ENCODE data around the gene CACNA1C.

Gene CACNA1C

DNA sequence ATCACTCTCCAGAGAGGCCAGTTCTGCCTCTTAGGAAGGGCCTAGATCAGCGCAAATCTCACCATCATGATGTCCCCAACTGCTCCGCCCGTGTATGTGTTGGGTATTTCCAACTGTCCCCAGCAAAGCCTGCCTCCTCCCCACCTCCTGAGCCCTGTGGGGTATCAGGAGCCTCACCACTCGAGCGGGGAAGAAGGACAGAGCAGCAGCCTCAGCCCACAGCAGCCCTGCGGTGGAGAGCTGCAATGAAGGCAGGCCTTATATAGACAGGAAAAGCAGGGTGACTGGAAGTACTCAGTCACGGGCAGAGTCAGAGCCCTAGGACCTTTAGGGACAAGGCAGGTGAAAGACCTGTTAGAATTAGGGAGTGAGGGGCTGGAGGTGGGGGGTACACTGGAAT is 358.2 kb downstream of the CACNA1C start:
- TF ChIP-seq, protein P1, sequence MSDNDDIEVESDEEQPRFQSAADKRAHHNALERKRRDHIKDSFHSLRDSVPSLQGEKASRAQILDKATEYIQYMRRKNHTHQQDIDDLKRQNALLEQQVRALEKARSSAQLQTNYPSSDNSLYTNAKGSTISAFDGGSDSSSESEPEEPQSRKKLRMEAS (IDR thresholded peaks at IDR 0.05; ENCODE audit: low read depth, low read length), result no peak
- TF ChIP-seq POLR2A (IDR thresholded peaks at IDR 0.05; ENCODE audit: extremely low read depth, insufficient read length) (no peak), MYC (IDR thresholded peaks at IDR 0.05; ENCODE audit: low read depth, low read length) (no peak)
- TF ChIP-seq, protein P2, sequence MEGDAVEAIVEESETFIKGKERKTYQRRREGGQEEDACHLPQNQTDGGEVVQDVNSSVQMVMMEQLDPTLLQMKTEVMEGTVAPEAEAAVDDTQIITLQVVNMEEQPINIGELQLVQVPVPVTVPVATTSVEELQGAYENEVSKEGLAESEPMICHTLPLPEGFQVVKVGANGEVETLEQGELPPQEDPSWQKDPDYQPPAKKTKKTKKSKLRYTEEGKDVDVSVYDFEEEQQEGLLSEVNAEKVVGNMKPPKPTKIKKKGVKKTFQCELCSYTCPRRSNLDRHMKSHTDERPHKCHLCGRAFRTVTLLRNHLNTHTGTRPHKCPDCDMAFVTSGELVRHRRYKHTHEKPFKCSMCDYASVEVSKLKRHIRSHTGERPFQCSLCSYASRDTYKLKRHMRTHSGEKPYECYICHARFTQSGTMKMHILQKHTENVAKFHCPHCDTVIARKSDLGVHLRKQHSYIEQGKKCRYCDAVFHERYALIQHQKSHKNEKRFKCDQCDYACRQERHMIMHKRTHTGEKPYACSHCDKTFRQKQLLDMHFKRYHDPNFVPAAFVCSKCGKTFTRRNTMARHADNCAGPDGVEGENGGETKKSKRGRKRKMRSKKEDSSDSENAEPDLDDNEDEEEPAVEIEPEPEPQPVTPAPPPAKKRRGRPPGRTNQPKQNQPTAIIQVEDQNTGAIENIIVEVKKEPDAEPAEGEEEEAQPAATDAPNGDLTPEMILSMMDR (IDR thresholded peaks at IDR 0.05; ENCODE audit: low read depth, low read length), result no peak
- no peak overlapping the region for H3K4me3 ChIP-seq (ENCODE audit: low read depth, low read length)
- DNase-seq (ENCODE audit: low read depth), result no peak

DNA sequence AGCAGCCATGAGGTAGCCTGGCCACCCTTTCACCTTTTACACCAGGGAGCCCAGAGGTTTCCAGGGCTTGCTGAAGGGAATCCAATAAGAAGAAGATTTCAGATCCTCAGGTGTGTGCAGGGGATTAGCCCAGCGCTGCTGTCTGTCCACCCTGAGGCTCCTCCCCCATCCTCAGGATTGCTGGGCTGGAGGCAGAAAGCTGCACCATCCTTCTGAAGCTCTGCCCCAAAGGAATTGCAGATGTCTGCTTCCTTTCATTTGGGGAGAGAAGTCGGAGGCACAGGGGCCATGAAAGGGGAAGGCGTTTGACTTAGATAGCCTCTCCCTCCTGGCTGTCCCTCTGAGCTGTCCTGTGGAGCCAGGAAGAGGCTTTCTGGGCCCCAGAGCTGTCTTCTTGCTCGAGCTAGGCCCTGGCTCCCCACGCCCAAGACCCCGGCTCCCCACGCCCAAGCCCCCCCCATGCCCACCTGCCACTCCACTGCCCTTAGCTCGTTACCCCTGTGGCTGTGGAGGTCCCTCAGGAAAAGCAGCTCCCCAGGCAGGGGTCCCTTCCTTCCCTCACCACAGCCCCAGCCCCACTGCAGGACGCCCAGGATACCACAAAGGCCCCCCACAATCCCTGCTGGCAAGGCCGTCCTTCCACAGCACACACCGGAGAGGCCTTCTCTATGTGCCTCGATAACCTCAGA is 359.0 kb downstream of the CACNA1C start:
- no peak overlapping the region for H3K4me3 ChIP-seq (ENCODE audit: low read depth, low read length)
- no peak for DNase-seq (ENCODE audit: low read depth)
- TF ChIP-seq MYC (IDR thresholded peaks at IDR 0.05; ENCODE audit: low read depth, low read length), result no peak

DNA sequence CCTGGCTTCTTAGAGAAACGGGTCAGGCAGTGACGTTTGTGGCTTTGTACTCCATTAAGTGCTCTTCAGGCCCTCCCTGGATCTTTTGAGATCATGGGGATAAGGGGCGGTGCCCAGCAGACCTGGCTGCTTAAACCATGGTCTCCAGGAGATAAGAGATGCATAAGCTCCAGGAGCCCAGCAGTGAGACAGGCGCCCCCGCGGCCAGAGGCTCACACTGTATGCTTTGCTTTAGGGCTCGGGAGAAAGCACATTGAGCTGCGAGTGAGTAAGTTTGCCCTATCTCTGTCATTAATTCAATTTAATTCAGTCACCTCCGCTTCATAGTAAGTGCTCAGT is 359.5 kb downstream of the CACNA1C start:
- TF ChIP-seq, protein P1 (IDR thresholded peaks at IDR 0.05; ENCODE audit: low read depth, low read length), result no peak
- no peak for TF ChIP-seq POLR2A (IDR thresholded peaks at IDR 0.05; ENCODE audit: extremely low read depth, insufficient read length)
- TF ChIP-seq MYC (IDR thresholded peaks at IDR 0.05; ENCODE audit: low read depth, low read length), result no peak
- TF ChIP-seq, protein P2 (IDR thresholded peaks at IDR 0.05; ENCODE audit: low read depth, low read length), result no peak
- no peak for DNase-seq (ENCODE audit: low read depth)

GRCh38 chr12:2413301-2413700 is 360.5 kb downstream of the CACNA1C start:
- DNase-seq (ENCODE audit: low read depth), result no peak
- TF ChIP-seq MYC (IDR thresholded peaks at IDR 0.05; ENCODE audit: low read depth, low read length) (no peak), POLR2A (IDR thresholded peaks at IDR 0.05; ENCODE audit: extremely low read depth, insufficient read length) (no peak)
- TF ChIP-seq, protein P1 (IDR thresholded peaks at IDR 0.05; ENCODE audit: low read depth, low read length), result no peak
- TF ChIP-seq, protein P2 (IDR thresholded peaks at IDR 0.05; ENCODE audit: low read depth, low read length), result no peak
- no peak overlapping the region for H3K4me3 ChIP-seq (ENCODE audit: low read depth, low read length)

More for the DNA sequence above, 359.5 kb downstream of the CACNA1C start:
- no peak overlapping the region for H3K4me3 ChIP-seq (ENCODE audit: low read depth, low read length)

DNA sequence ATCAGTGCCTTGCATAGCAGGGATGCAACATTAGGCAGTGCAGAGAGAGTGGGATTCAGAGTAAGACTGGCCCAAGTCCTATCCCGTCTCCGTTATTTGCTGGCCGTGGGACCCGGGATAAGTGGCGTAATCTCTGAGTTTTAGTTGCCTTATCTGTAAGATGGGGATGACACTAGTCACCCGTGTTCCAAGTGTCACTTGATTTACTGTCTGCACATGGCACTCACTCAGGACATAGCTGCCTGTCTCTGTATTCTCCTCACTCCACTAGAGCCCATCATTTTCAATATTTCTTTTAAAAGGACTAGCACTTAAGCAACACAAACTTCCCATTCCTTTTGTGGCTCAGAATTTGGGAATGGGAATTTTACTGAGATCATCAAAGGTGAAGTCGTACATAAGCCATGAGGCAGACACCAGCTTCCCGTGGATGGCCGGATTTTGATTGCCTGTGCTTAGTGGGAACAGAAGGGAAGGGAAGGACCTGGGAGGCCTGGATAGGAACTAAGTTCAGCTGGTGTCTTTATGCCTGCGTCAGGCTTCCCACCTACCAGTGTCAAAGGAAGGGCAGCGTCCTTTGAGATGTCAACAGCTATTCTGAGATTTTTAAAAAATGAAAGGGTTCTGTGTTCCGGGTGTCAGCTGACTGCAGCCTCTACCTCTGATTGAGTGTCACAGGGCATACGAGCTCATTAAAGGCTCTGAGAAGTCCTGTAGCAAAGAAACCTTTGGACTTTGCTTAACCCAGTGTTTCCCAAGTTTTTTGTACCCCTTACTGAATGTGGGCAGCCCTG is 361.4 kb downstream of the CACNA1C start:
- TF ChIP-seq, protein P2 (IDR thresholded peaks at IDR 0.05; ENCODE audit: low read depth, low read length), result no peak
- TF ChIP-seq MYC (IDR thresholded peaks at IDR 0.05; ENCODE audit: low read depth, low read length) (no peak), POLR2A (IDR thresholded peaks at IDR 0.05; ENCODE audit: extremely low read depth, insufficient read length) (no peak)
- TF ChIP-seq, protein P1 (IDR thresholded peaks at IDR 0.05; ENCODE audit: low read depth, low read length), result no peak

DNA sequence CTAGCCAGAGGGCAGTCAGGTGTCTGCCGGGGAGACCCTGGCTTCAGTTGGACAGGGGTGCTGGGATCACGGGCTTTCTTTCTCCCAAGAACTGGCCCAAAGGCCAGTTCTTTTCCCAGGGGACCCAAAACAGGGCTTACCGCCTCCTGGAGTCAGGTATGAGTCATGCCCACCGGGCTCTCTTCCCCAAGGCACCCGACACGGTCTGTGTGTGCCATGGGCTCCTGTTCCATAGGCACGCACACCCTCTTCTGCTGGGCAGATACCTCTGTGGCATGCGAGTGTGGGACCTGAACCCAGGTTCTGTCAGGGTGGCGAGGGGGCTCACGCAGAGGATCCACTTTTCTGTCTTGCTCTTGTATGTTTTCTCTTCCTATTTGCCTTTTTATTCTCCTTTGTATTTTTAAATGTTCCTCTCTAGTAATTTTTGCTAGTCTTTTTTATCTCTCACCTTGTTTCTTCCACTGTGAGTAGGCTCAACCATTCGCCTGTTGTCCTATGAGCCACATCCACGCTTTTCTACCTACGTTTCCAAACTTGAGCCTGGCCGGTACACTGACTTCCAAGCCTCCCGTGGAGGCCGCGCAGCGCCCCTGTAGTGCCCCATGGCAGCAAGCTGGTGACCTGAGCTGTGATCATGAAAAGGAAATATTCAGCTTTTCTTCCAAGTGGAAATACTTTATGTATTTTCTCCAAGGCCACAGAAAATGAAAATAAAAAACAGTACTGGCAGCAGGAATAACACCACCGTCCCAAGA is 362.2 kb downstream of the CACNA1C start:
- H3K4me3 ChIP-seq (ENCODE audit: low read depth, low read length), result no peak overlapping the region
- no peak for TF ChIP-seq MYC (IDR thresholded peaks at IDR 0.05; ENCODE audit: low read depth, low read length)
- TF ChIP-seq, protein P2 (IDR thresholded peaks at IDR 0.05; ENCODE audit: low read depth, low read length), result no peak
- TF ChIP-seq, protein P1 (IDR thresholded peaks at IDR 0.05; ENCODE audit: low read depth, low read length), result no peak
- no peak for TF ChIP-seq POLR2A (IDR thresholded peaks at IDR 0.05; ENCODE audit: extremely low read depth, insufficient read length)
- peak; percentile 10 for DNase-seq (ENCODE audit: low read depth)

More for the DNA sequence above, 361.4 kb downstream of the CACNA1C start:
- DNase-seq (ENCODE audit: low read depth), result no peak
- H3K4me3 ChIP-seq (ENCODE audit: low read depth, low read length), result no peak overlapping the region
